Cardiac fibroblast (primary cell): ENCODE data around the gene OPCML.

Source experiments
- DNase-seq, 2 donors: peaks; one replicate each; pipeline versions ENCODE4 v3.0.0 to v3.0.0-alpha.2; 2010; ENCODE audit warnings: low read depth in 2 of 2
- H3K4me3 ChIP-seq, 2 donors: replicated peaks in 1 of 2; 1 replicate in 1 of 2; 2 replicates in 1 of 2; pipeline ENCODE4 v1.5.1; 2011; ENCODE audit warnings: low read depth in 2 of 2, low read length in 2 of 2, mild to moderate bottlenecking in 2 of 2, moderate library complexity in 1 of 2
- CTCF ChIP-seq: IDR thresholded peaks from one replicate; pipeline ENCODE4 v1.5.1; 2011; ENCODE audit warnings: low read depth, mild to moderate bottlenecking, low read length, inconsistent platforms

The OPCML gene

GRCh38 chr11:132858223-132858622, 674.1 kb downstream of the OPCML start:
- DNase-seq: peak; percentile 25 to 32
- no peak overlapping the region for H3K4me3 ChIP-seq
- TF ChIP-seq CTCF: peak; percentile 19

- no peak overlapping the region for H3K4me3 ChIP-seq
- no peak for DNase-seq
- TF ChIP-seq CTCF: no peak
Measured at GRCh38 chr11:132856032-132856431, 676.3 kb downstream of the OPCML start.

- no peak for TF ChIP-seq CTCF
- DNase-seq: no peak
- no peak overlapping the region for H3K4me3 ChIP-seq
Measured at GRCh38 chr11:132855516-132855915, 676.8 kb downstream of the OPCML start.

GRCh38 chr11:132853886-132854285, 678.4 kb downstream of the OPCML start:
- no peak for TF ChIP-seq CTCF
- DNase-seq: no peak
- H3K4me3 ChIP-seq: no peak overlapping the region

GRCh38 chr11:132852361-132852760, 679.9 kb downstream of the OPCML start:
- no peak for TF ChIP-seq CTCF
- no peak for DNase-seq
- H3K4me3 ChIP-seq: no peak overlapping the region

- no peak for DNase-seq
- H3K4me3 ChIP-seq: no peak overlapping the region
- no peak for TF ChIP-seq CTCF
Measured at GRCh38 chr11:132851247-132851646, 681.1 kb downstream of the OPCML start.

- TF ChIP-seq CTCF: no peak
- no peak for DNase-seq
- H3K4me3 ChIP-seq: no peak overlapping the region
Measured at GRCh38 chr11:132850266-132850665, 682.0 kb downstream of the OPCML start.
